ENCODE data around the gene SOAT1. TPM values are rescaled to one million over a fixed set of nuclear protein-coding genes. Genes with fewer than 3 reads are reported as not detected.

The SOAT1 gene
- total and polyA plus RNA-seq, 10 of the 15 experiments (the other 5 are each of a cell fraction or from before 2014, with no cell fraction given), result 8.6 to 68.5 (median 22.3) TPM

DNA sequence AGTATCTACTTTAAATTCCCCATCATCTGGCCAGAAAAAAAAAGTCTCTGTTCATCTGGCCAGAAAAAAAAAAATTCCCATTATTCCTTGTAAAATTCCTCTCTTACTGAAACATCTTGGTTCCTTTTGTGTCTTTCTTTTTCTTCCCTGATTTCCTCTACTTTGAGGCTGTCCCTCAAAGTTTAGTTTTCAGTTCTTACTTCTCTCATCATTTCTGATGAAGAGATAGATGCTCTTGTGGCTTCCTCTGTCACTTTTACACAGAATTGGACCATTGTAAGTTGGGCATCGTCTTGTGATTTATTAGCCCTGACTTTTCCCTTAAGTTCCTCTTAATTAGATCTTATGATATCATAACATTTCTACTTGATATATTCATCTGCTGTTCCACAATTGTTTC is 6.5 kb downstream of the SOAT1 start (continued):
- TF ChIP-seq, protein P1, sequence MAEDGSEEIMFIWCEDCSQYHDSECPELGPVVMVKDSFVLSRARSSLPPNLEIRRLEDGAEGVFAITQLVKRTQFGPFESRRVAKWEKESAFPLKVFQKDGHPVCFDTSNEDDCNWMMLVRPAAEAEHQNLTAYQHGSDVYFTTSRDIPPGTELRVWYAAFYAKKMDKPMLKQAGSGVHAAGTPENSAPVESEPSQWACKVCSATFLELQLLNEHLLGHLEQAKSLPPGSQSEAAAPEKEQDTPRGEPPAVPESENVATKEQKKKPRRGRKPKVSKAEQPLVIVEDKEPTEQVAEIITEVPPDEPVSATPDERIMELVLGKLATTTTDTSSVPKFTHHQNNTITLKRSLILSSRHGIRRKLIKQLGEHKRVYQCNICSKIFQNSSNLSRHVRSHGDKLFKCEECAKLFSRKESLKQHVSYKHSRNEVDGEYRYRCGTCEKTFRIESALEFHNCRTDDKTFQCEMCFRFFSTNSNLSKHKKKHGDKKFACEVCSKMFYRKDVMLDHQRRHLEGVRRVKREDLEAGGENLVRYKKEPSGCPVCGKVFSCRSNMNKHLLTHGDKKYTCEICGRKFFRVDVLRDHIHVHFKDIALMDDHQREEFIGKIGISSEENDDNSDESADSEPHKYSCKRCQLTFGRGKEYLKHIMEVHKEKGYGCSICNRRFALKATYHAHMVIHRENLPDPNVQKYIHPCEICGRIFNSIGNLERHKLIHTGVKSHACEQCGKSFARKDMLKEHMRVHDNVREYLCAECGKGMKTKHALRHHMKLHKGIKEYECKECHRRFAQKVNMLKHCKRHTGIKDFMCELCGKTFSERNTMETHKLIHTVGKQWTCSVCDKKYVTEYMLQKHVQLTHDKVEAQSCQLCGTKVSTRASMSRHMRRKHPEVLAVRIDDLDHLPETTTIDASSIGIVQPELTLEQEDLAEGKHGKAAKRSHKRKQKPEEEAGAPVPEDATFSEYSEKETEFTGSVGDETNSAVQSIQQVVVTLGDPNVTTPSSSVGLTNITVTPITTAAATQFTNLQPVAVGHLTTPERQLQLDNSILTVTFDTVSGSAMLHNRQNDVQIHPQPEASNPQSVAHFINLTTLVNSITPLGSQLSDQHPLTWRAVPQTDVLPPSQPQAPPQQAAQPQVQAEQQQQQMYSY (CRISPR knock-in tag; IDR thresholded peaks at IDR 0.05), result no peak
- TF ChIP-seq STAT3 (IDR thresholded peaks at IDR 0.05; ENCODE audit: low read depth, low read length) (no peak), RUNX3 (IDR thresholded peaks at IDR 0.05; ENCODE audit: low read length) (no peak)

DNA sequence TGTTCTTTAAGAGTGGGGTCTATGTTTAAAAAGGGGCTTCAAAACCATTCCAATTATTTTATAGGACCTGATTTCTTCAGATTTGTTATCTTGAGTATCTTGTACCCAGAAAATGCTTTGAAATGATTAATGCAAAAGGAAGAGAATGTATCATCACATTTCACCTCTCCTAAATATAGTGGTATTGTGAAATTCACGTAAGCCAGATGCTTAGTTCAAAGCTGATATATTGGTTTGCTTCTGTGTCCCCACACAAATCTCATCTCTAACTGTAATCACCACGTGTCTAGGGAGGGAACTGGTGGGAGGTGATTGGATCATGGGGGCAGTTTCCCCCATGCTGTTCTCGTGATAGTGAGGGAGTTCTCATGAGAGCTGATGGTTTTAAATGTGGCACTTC is 8.5 kb downstream of the SOAT1 start:
- CTCF ChIA-PET, result interaction anchor here (2.6 kb wide), 1 partner anchor 15 kb away, joined by 6 read pairs; no protein-coding TSS in a partner anchor
- FAIRE-seq, result no peak
- POLR2A ChIA-PET, result no interaction called here
- no peak overlapping the region for H3K27ac ChIP-seq (ENCODE audit: control insufficient read depth, insufficient read depth)
- H3K9ac ChIP-seq (ENCODE audit: control insufficient read depth, insufficient read depth, low read length), result no peak overlapping the region
- DNase-seq (ENCODE audit: low read depth, low spot score), result no peak
- no peaks in the 10 kb centered on the region for H4K20me1 ChIP-seq (ENCODE audit: control insufficient read depth, insufficient read depth)
- H3K4me3 ChIP-seq, result no peak overlapping the region
- no peak for ATAC-seq
- 0 out of 2 replicates have a peak, but pooled peaks cover 3% of the 10 kb centered on the region for H3K4me1 ChIP-seq (ENCODE audit: control insufficient read depth, insufficient read depth, low read length)
- WGBS (ENCODE audit: insufficient coverage, insufficient replicate concordance, low lambda C conversion rate, missing lambda C conversion rate), result 96% methylated on average over 3 of the region's 3 CpGs
- SMC1A ChIA-PET (ENCODE audit: uncharacterized antibody, unreplicated experiment), result interaction anchor here (1.2 kb wide), 1 partner anchor 9 kb away, joined by 3 read pairs; no protein-coding TSS in a partner anchor
- H3K27me3 ChIP-seq (replicated peaks in 1 of 2; ENCODE audit: control insufficient read depth in 2 of 2, insufficient read depth in 2 of 2, low read length in 1 of 2), result no peaks in the 10 kb centered on the region
- no TSS peak for BruUV-seq (replicated peaks)
- no peak overlapping the region for H2AFZ ChIP-seq (ENCODE audit: control insufficient read depth, low read depth, low read length)
- H3K4me2 ChIP-seq (ENCODE audit: control insufficient read depth, insufficient read depth), result no peak overlapping the region
- in situ Hi-C loops (cut with MboI) (no loop called here), intact Hi-C loops (cut with micrococcal nuclease; ENCODE audit: unreplicated experiment) (no loop called here)
- H3K9me3 ChIP-seq (replicated peaks; ENCODE audit: control insufficient read depth, insufficient read depth, low read length), result no peaks in the 10 kb centered on the region
- peaks cover 29% of the 10 kb centered on the region for H3K79me2 ChIP-seq (ENCODE audit: control insufficient read depth, insufficient read depth, low read length)
- no peaks in the 10 kb centered on the region; a peak in 2 of 4 replicates for H3K36me3 ChIP-seq (ENCODE audit: control insufficient read depth in 2 of 2, insufficient read depth in 2 of 2, low read length in 1 of 2)
- RAD21 ChIA-PET (ENCODE audit: unreplicated experiment), result no interaction called here
- TF ChIP-seq, protein P2, sequence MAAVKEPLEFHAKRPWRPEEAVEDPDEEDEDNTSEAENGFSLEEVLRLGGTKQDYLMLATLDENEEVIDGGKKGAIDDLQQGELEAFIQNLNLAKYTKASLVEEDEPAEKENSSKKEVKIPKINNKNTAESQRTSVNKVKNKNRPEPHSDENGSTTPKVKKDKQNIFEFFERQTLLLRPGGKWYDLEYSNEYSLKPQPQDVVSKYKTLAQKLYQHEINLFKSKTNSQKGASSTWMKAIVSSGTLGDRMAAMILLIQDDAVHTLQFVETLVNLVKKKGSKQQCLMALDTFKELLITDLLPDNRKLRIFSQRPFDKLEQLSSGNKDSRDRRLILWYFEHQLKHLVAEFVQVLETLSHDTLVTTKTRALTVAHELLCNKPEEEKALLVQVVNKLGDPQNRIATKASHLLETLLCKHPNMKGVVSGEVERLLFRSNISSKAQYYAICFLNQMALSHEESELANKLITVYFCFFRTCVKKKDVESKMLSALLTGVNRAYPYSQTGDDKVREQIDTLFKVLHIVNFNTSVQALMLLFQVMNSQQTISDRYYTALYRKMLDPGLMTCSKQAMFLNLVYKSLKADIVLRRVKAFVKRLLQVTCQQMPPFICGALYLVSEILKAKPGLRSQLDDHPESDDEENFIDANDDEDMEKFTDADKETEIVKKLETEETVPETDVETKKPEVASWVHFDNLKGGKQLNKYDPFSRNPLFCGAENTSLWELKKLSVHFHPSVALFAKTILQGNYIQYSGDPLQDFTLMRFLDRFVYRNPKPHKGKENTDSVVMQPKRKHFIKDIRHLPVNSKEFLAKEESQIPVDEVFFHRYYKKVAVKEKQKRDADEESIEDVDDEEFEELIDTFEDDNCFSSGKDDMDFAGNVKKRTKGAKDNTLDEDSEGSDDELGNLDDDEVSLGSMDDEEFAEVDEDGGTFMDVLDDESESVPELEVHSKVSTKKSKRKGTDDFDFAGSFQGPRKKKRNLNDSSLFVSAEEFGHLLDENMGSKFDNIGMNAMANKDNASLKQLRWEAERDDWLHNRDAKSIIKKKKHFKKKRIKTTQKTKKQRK (IDR thresholded peaks at IDR 0.05; ENCODE audit: low read depth, low read length), result no peak
- TF ChIP-seq ZZZ3 (IDR thresholded peaks at IDR 0.05; ENCODE audit: control insufficient read depth, insufficient read length, low read depth) (no peak), PAX5 (IDR thresholded peaks at IDR 0.05; ENCODE audit: borderline replicate concordance, low read depth, low read length) (no peak), SMAD1 (IDR thresholded peaks at IDR 0.05; ENCODE audit: low read depth, partially characterized antibody) (no peak), ZNF217 (IDR thresholded peaks at IDR 0.05) (no peak), PML (IDR thresholded peaks at IDR 0.05; ENCODE audit: low read length) (no peak), CHD2 (IDR thresholded peaks at IDR 0.05; ENCODE audit: borderline replicate concordance, low read depth, low read length) (no peak), FOXM1 (IDR thresholded peaks at IDR 0.05; ENCODE audit: low read depth, low read length) (no peak)
- TF ChIP-seq, protein P1 (CRISPR knock-in tag; IDR thresholded peaks at IDR 0.05), result no peak
